HEK293T (cell line): ENCODE results near the gene PRPF40B.

Experiments used
- ARNT ChIP-seq: fragments of 450-650 bp; IDR thresholded peaks from 2 replicates; pipeline ENCODE4 v1.6.1; 2017; ENCODE audit warnings: mild to moderate bottlenecking
- BHLHE40 ChIP-seq: fragments of 450-650 bp; IDR thresholded peaks from 2 replicates; pipeline ENCODE4 v1.6.1; 2016; ENCODE audit warnings: mild to moderate bottlenecking, moderate library complexity, borderline replicate concordance
- ELF4 ChIP-seq: fragments of 450-650 bp; IDR thresholded peaks from 2 replicates; pipeline ENCODE4 v1.6.1; 2017; ENCODE audit warnings: antibody characterized with exemption
- FOXM1 ChIP-seq: fragments of 450-650 bp; IDR thresholded peaks from 2 replicates; pipeline ENCODE4 v1.6.1; 2017; ENCODE audit warnings: mild to moderate bottlenecking, borderline replicate concordance
- HDGF ChIP-seq: fragments of 450-650 bp; IDR thresholded peaks from 2 replicates; pipeline ENCODE4 v1.6.1; 2017; ENCODE audit warnings: antibody characterized with exemption, borderline replicate concordance

GRCh38 chr12:49609059-49609874, 14.1 kb upstream of the PRPF40B start:
- no peak for TF ChIP-seq BHLHE40
- TF ChIP-seq ARNT, result no peak
- no peak for TF ChIP-seq FOXM1
- no peak for TF ChIP-seq HDGF
- TF ChIP-seq ELF4, result no peak
